HepG2 (cell line): ENCODE measurements around the gene ATP1B2. TPM values are rescaled to one million over a fixed set of nuclear protein-coding genes. Genes with fewer than 3 reads are reported as not detected.

Source experiments
- ATAD3A ChIP-seq: sonication (generic); formaldehyde crosslinking; IDR thresholded peaks from 2 replicates; pipeline ENCODE4 v1.4.0; 2020; ENCODE audit warnings: missing genetic modification reagents
- BRCA1 ChIP-seq: sonication (generic); formaldehyde crosslinking; IDR thresholded peaks from 2 replicates; pipeline ENCODE4 v1.4.0; 2020; ENCODE audit warnings: missing genetic modification reagents
- CREM ChIP-seq, 2 experiments: sonication (generic) in 1 of 2; formaldehyde crosslinking in 1 of 2; IDR thresholded peaks; 2 replicates each; pipeline versions ENCODE4 v1.4.0 to v1.6.1; 2016 to 2020; ENCODE audit warnings: antibody characterized with exemption in 1 of 2, mild to moderate bottlenecking in 1 of 2, missing genetic modification reagents in 1 of 2
- FOXM1 ChIP-seq: sonication (generic); formaldehyde crosslinking; IDR thresholded peaks from 2 replicates; pipeline ENCODE4 v1.5.0; 2020; ENCODE audit warnings: missing genetic modification reagents
- GABPA ChIP-seq, 2 experiments: IDR thresholded peaks; 2 replicates each; pipeline ENCODE4 v1.6.1; 2011 to 2016; ENCODE audit warnings: low read depth in 2 of 2, low read length in 1 of 2, missing biosample characterization in 1 of 2, missing genetic modification characterization in 1 of 2
- ISX ChIP-seq: sonication (generic); formaldehyde crosslinking; conservative IDR thresholded peaks from 2 replicates; pipeline ENCODE4 v1.5.0; 2020; ENCODE audit warnings: missing genetic modification reagents
- KMT2B ChIP-seq: IDR thresholded peaks from 2 replicates; pipeline ENCODE4 v1.6.1; 2016; ENCODE audit warnings: missing genetic modification reagents, missing compliant biosample characterization
- NFIC ChIP-seq: IDR thresholded peaks from 2 replicates; pipeline ENCODE4 v1.6.1; 2012; ENCODE audit warnings: mild to moderate bottlenecking, low read length, inconsistent platforms
- TBX2 ChIP-seq: sonication (generic); formaldehyde crosslinking; IDR thresholded peaks from 2 replicates; pipeline ENCODE4 v1.5.0; 2020; ENCODE audit warnings: missing genetic modification reagents, mild to moderate bottlenecking, borderline replicate concordance
- ZKSCAN1 ChIP-seq: fragments of 150-350 bp; IDR thresholded peaks from 2 replicates; pipeline ENCODE4 v1.6.1; 2014; ENCODE audit warnings: low read length
- ZNF570 ChIP-seq: sonication (generic); formaldehyde crosslinking; IDR thresholded peaks from 2 replicates; pipeline ENCODE4 v1.4.0; 2020; ENCODE audit warnings: mild to moderate bottlenecking, missing genetic modification reagents, borderline replicate concordance
- ZNF703 ChIP-seq: sonication (generic); formaldehyde crosslinking; IDR thresholded peaks from 2 replicates; pipeline ENCODE4 v1.5.1; 2020; ENCODE audit warnings: missing genetic modification reagents, mild to moderate bottlenecking, moderate library complexity, borderline replicate concordance
- ZNF780A ChIP-seq: sonication (generic); formaldehyde crosslinking; IDR thresholded peaks from 2 replicates; pipeline ENCODE4 v1.8.0; 2022; ENCODE audit warnings: mild to moderate bottlenecking, missing genetic modification reagents, moderate library complexity
- polyA plus RNA-seq, 8 experiments: library from polyadenylated mRNA; depleted of rRNA in 3 of 8; stranded (reverse) in 7 of 8; unstranded in 1 of 8; fragments of >200 nt; fragmentation: Illumina TruSeq in 4 of 8; extraction: Trizol in 4 of 8; gene quantifications; 2 replicates each; pipeline versions ENCODE4 v1.2.1 to v1.2.3, GENCODE V29; 2011 to 2016; ENCODE audit warnings: low read depth in 4 of 8, missing spikeins in 1 of 8, mixed read lengths in 1 of 8; ENCODE audit not compliant: insufficient read depth in 1 of 8
- total RNA-seq, 5 experiments: library from RNA; depleted of rRNA; stranded (reverse); fragments of >200 nt; fragmentation: Illumina TruSeq; extraction: Trizol; gene quantifications; 2 replicates each; pipeline ENCODE4 v1.2.3, GENCODE V29; 2016; ENCODE audit warnings: low read depth in 1 of 5
- TF ChIP-seq, protein P1 (sequence below): sonication (generic); formaldehyde crosslinking; IDR thresholded peaks from 2 replicates; pipeline ENCODE4 v1.5.0; 2020; ENCODE audit warnings: mild to moderate bottlenecking, missing genetic modification reagents, borderline replicate concordance
- TF ChIP-seq, protein P2 (sequence below): sonication (generic); formaldehyde crosslinking; IDR thresholded peaks from 2 replicates; pipeline ENCODE4 v1.4.0; 2020; ENCODE audit warnings: missing genetic modification reagents
- TF ChIP-seq, protein P3 (sequence below): sonication (generic); formaldehyde crosslinking; IDR thresholded peaks from 2 replicates; pipeline ENCODE4 v1.4.0; 2020; ENCODE audit warnings: mild to moderate bottlenecking, low read depth, missing genetic modification reagents
- TF ChIP-seq, protein P4 (sequence below): sonication (generic); formaldehyde crosslinking; IDR thresholded peaks from 2 replicates; pipeline ENCODE4 v1.4.0; 2020; ENCODE audit warnings: missing genetic modification reagents, borderline replicate concordance

The ATP1B2 gene
- total and polyA plus RNA-seq, 2 of the 13 experiments (the other 11 are each of a cell fraction or from before 2014, with no cell fraction given) = not detected

DNA sequence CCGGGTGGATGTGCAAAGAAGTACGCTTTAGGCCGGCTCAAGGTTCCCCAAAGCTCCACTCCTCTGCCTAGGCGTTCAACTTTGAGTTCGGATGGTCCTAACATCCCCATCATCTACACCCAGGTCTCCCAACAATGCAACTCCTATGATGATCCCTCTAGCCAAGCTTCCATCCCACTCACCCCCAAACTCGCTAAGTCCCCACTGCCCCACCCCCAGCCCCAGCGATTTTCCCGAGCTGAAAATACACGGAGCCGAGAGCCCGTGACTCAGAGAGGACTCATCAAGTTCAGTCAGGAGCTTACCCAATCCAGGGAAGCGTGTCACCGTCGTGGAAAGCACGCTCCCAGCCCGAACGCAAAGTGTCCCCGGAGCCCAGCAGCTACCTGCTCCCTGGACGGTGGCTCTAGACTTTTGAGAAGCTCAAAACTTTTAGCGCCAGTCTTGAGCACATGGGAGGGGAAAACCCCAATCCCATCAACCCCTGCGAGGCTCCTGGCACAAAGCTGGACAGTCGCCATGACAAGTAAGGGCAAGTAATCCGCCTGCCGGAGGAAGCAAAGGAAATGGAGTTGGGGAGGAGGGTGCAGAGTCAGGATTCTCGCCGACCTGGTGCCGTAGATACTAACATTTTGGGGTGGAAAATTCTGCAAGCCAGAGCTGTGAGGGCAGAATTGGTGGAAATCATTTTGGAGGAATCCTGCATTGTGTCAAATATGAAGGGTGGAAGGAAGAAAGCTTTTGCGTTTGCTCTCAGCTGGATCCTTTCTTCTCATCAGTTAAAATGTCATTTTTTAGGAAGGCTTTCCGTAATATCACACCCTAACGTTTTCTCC is 36.6 kb downstream of the ATP1B2 start, which contains the start of gene TP53 (continued):
- TF ChIP-seq, protein P1, sequence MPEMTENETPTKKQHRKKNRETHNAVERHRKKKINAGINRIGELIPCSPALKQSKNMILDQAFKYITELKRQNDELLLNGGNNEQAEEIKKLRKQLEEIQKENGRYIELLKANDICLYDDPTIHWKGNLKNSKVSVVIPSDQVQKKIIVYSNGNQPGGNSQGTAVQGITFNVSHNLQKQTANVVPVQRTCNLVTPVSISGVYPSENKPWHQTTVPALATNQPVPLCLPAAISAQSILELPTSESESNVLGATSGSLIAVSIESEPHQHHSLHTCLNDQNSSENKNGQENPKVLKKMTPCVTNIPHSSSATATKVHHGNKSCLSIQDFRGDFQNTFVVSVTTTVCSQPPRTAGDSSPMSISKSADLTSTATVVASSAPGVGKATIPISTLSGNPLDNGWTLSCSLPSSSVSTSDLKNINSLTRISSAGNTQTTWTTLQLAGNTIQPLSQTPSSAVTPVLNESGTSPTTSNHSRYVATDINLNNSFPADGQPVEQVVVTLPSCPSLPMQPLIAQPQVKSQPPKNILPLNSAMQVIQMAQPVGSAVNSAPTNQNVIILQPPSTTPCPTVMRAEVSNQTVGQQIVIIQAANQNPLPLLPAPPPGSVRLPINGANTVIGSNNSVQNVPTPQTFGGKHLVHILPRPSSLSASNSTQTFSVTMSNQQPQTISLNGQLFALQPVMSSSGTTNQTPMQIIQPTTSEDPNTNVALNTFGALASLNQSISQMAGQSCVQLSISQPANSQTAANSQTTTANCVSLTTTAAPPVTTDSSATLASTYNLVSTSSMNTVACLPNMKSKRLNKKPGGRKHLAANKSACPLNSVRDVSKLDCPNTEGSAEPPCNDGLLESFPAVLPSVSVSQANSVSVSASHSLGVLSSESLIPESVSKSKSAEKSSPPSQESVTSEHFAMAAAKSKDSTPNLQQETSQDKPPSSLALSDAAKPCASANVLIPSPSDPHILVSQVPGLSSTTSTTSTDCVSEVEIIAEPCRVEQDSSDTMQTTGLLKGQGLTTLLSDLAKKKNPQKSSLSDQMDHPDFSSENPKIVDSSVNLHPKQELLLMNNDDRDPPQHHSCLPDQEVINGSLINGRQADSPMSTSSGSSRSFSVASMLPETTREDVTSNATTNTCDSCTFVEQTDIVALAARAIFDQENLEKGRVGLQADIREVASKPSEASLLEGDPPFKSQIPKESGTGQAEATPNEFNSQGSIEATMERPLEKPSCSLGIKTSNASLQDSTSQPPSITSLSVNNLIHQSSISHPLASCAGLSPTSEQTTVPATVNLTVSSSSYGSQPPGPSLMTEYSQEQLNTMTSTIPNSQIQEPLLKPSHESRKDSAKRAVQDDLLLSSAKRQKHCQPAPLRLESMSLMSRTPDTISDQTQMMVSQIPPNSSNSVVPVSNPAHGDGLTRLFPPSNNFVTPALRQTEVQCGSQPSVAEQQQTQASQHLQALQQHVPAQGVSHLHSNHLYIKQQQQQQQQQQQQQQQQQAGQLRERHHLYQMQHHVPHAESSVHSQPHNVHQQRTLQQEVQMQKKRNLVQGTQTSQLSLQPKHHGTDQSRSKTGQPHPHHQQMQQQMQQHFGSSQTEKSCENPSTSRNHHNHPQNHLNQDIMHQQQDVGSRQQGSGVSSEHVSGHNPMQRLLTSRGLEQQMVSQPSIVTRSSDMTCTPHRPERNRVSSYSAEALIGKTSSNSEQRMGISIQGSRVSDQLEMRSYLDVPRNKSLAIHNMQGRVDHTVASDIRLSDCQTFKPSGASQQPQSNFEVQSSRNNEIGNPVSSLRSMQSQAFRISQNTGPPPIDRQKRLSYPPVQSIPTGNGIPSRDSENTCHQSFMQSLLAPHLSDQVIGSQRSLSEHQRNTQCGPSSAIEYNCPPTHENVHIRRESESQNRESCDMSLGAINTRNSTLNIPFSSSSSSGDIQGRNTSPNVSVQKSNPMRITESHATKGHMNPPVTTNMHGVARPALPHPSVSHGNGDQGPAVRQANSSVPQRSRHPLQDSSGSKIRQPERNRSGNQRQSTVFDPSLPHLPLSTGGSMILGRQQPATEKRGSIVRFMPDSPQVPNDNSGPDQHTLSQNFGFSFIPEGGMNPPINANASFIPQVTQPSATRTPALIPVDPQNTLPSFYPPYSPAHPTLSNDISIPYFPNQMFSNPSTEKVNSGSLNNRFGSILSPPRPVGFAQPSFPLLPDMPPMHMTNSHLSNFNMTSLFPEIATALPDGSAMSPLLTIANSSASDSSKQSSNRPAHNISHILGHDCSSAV = no peak
- TF ChIP-seq, protein P2, sequence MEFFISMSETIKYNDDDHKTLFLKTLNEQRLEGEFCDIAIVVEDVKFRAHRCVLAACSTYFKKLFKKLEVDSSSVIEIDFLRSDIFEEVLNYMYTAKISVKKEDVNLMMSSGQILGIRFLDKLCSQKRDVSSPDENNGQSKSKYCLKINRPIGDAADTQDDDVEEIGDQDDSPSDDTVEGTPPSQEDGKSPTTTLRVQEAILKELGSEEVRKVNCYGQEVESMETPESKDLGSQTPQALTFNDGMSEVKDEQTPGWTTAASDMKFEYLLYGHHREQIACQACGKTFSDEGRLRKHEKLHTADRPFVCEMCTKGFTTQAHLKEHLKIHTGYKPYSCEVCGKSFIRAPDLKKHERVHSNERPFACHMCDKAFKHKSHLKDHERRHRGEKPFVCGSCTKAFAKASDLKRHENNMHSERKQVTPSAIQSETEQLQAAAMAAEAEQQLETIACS = no peak
- TF ChIP-seq FOXM1 (CRISPR knock-in tag) = no peak
- no peak for TF ChIP-seq ZNF703 (CRISPR knock-in tag)
- no peak for TF ChIP-seq ISX (CRISPR knock-in tag)
- TF ChIP-seq NFIC = no peak
- no peak for TF ChIP-seq ATAD3A (CRISPR knock-in tag)
- peak; percentile 59; the same call in 1 of the 2 replicates for TF ChIP-seq CREM (IDR thresholded peaks at IDR 0.05)
- TF ChIP-seq CREM (CRISPR knock-in tag; IDR thresholded peaks at IDR 0.05) = no peak
- peak; percentile 21; the same call in 1 of the 2 replicates for TF ChIP-seq KMT2B (CRISPR knock-in tag)
- TF ChIP-seq, protein P3, sequence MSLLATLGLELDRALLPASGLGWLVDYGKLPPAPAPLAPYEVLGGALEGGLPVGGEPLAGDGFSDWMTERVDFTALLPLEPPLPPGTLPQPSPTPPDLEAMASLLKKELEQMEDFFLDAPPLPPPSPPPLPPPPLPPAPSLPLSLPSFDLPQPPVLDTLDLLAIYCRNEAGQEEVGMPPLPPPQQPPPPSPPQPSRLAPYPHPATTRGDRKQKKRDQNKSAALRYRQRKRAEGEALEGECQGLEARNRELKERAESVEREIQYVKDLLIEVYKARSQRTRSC (CRISPR knock-in tag) = no peak
- TF ChIP-seq ZNF570 (CRISPR knock-in tag) = no peak
- TF ChIP-seq GABPA (IDR thresholded peaks at IDR 0.05; ENCODE audit: low read depth, low read length) = peak; percentile 43; the same call in 1 of the 2 replicates
- peak; percentile 86 for TF ChIP-seq GABPA (CRISPR knock-in tag; IDR thresholded peaks at IDR 0.05; ENCODE audit: low read depth)
- TF ChIP-seq TBX2 (CRISPR knock-in tag) = no peak; the same call in 1 of the 2 replicates
- TF ChIP-seq BRCA1 (CRISPR knock-in tag) = peak; percentile 22; the same call in 1 of the 2 replicates
- TF ChIP-seq, protein P4, sequence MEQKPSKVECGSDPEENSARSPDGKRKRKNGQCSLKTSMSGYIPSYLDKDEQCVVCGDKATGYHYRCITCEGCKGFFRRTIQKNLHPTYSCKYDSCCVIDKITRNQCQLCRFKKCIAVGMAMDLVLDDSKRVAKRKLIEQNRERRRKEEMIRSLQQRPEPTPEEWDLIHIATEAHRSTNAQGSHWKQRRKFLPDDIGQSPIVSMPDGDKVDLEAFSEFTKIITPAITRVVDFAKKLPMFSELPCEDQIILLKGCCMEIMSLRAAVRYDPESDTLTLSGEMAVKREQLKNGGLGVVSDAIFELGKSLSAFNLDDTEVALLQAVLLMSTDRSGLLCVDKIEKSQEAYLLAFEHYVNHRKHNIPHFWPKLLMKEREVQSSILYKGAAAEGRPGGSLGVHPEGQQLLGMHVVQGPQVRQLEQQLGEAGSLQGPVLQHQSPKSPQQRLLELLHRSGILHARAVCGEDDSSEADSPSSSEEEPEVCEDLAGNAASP (CRISPR knock-in tag) = no peak
- 0 out of 2 replicates have a peak, but pooled peaks have one; percentile 35 for TF ChIP-seq ZNF780A
- TF ChIP-seq ZKSCAN1 = no peak
